Mesenchymal stem cell (in vitro differentiated cells and primary cell): Measurements from ENCODE around the gene ZNF747.

Experiments used
- DNase-seq: peaks from one replicate; pipeline ENCODE4 v3.0.0-alpha.2; 2013
- H2AFZ ChIP-seq: one replicate; pipeline ENCODE4 v1.6.1; 2013; ENCODE audit warnings: low read depth, mild to moderate bottlenecking, control low read depth, inconsistent platforms, low read length, moderate library complexity
- H2AK5ac ChIP-seq: 2 replicates; pipeline ENCODE4 v1.6.1; 2013; ENCODE audit warnings: low read length, moderate library complexity, mild to moderate bottlenecking, inconsistent platforms; ENCODE audit not compliant: severe bottlenecking
- H2BK120ac ChIP-seq: one replicate; pipeline ENCODE4 v1.6.1; 2013; ENCODE audit warnings: low read depth, mild to moderate bottlenecking, inconsistent platforms, low read length, moderate library complexity
- H2BK12ac ChIP-seq, 2 experiments: one replicate each; pipeline ENCODE4 v1.6.1; 2013; ENCODE audit warnings: inconsistent platforms in 2 of 2, low read length in 2 of 2, mild to moderate bottlenecking in 2 of 2, moderate library complexity in 2 of 2, control low read depth in 1 of 2
- H2BK15ac ChIP-seq: one replicate; pipeline ENCODE4 v1.6.1; 2013; ENCODE audit warnings: mild to moderate bottlenecking, low read depth, inconsistent platforms; ENCODE audit not compliant: poor library complexity, severe bottlenecking
- H2BK5ac ChIP-seq: 2 replicates; pipeline ENCODE4 v1.6.1; 2013; ENCODE audit warnings: low read depth, mild to moderate bottlenecking, low read length, control low read depth, inconsistent platforms; ENCODE audit not compliant: poor library complexity, severe bottlenecking
- H3K14ac ChIP-seq, 2 experiments: one replicate each; pipeline ENCODE4 v1.6.1; 2013; ENCODE audit warnings: inconsistent platforms in 2 of 2, low read length in 2 of 2, control low read depth in 1 of 2, mild to moderate bottlenecking in 1 of 2, moderate library complexity in 1 of 2
- H3K18ac ChIP-seq, 2 experiments: one replicate each; pipeline ENCODE4 v1.6.1; 2013; ENCODE audit warnings: inconsistent platforms in 2 of 2, low read length in 2 of 2, control low read depth in 1 of 2, low read depth in 1 of 2, mild to moderate bottlenecking in 1 of 2
- H3K23ac ChIP-seq, 2 experiments: one replicate each; pipeline ENCODE4 v1.6.1; 2013; ENCODE audit warnings: inconsistent platforms in 2 of 2, low read length in 2 of 2, mild to moderate bottlenecking in 2 of 2, moderate library complexity in 2 of 2, control low read depth in 1 of 2
- H3K27ac ChIP-seq: 2 replicates; pipeline ENCODE4 v1.5.1; 2013; ENCODE audit warnings: mild to moderate bottlenecking, moderate library complexity, low read length, control low read depth, inconsistent platforms; ENCODE audit not compliant: poor library complexity, severe bottlenecking
- H3K27me3 ChIP-seq, 2 experiments: 2 replicates each; pipeline versions ENCODE4 v1.6.1 to v1.7.0; 2013; ENCODE audit warnings: low read length in 2 of 2, mild to moderate bottlenecking in 2 of 2, moderate library complexity in 2 of 2, control low read depth in 1 of 2, inconsistent platforms in 1 of 2; ENCODE audit not compliant: control insufficient read depth in 1 of 2, insufficient read depth in 1 of 2
- H3K36me3 ChIP-seq, 2 experiments: 2 replicates each; pipeline versions ENCODE4 v1.6.1 to v1.7.0; 2013; ENCODE audit warnings: low read length in 2 of 2, control low read depth in 1 of 2, inconsistent platforms in 1 of 2, low read depth in 1 of 2, mild to moderate bottlenecking in 1 of 2; ENCODE audit not compliant: insufficient read depth in 2 of 2, control insufficient read depth in 1 of 2
- H3K4ac ChIP-seq, 2 experiments: one replicate each; pipeline ENCODE4 v1.6.1; 2013; ENCODE audit warnings: inconsistent platforms in 2 of 2, low read length in 2 of 2, mild to moderate bottlenecking in 2 of 2, moderate library complexity in 2 of 2, control low read depth in 1 of 2, low read depth in 1 of 2
- H3K4me1 ChIP-seq: 2 replicates; pipeline ENCODE4 v1.6.1; 2013; ENCODE audit warnings: low read depth, low read length, control low read depth; ENCODE audit not compliant: control insufficient read depth, insufficient read depth
- H3K4me2 ChIP-seq: 2 replicates; pipeline ENCODE4 v1.6.1; 2013; ENCODE audit warnings: low read length, mild to moderate bottlenecking, inconsistent platforms; ENCODE audit not compliant: poor library complexity, severe bottlenecking
- H3K4me3 ChIP-seq, 2 experiments: 2 replicates each; pipeline versions ENCODE4 v1.5.1 to v1.7.0; 2013; ENCODE audit warnings: low read length in 2 of 2, mild to moderate bottlenecking in 2 of 2, control low read depth in 1 of 2, low read depth in 1 of 2; ENCODE audit not compliant: insufficient read depth in 1 of 2
- H3K79me1 ChIP-seq: replicated peaks from 2 replicates; pipeline ENCODE4 v1.6.1; 2013; ENCODE audit warnings: mild to moderate bottlenecking, control low read depth, low read length, inconsistent platforms; ENCODE audit not compliant: poor library complexity, severe bottlenecking
- H3K9ac ChIP-seq: 2 replicates; pipeline ENCODE4 v1.7.0; 2013; ENCODE audit warnings: mild to moderate bottlenecking, low read length, moderate library complexity
- H3K9me3 ChIP-seq: 2 replicates; pipeline ENCODE4 v1.7.0; 2013; ENCODE audit warnings: mild to moderate bottlenecking, low read length; ENCODE audit not compliant: control insufficient read depth
- H4K8ac ChIP-seq: one replicate; pipeline ENCODE4 v1.6.1; 2013; ENCODE audit warnings: inconsistent platforms, mild to moderate bottlenecking, low read length, moderate library complexity
- H4K91ac ChIP-seq: one replicate; pipeline ENCODE4 v1.6.1; 2013; ENCODE audit warnings: mild to moderate bottlenecking, low read length, inconsistent platforms
- WGBS: methylation state at CpG from one replicate; pipeline ENCODE4 v1.1.7; 2013; ENCODE audit warnings: mixed read lengths; 5-methylcytosine and 5-hydroxymethylcytosine counted together

ZNF747 gene

DNA sequence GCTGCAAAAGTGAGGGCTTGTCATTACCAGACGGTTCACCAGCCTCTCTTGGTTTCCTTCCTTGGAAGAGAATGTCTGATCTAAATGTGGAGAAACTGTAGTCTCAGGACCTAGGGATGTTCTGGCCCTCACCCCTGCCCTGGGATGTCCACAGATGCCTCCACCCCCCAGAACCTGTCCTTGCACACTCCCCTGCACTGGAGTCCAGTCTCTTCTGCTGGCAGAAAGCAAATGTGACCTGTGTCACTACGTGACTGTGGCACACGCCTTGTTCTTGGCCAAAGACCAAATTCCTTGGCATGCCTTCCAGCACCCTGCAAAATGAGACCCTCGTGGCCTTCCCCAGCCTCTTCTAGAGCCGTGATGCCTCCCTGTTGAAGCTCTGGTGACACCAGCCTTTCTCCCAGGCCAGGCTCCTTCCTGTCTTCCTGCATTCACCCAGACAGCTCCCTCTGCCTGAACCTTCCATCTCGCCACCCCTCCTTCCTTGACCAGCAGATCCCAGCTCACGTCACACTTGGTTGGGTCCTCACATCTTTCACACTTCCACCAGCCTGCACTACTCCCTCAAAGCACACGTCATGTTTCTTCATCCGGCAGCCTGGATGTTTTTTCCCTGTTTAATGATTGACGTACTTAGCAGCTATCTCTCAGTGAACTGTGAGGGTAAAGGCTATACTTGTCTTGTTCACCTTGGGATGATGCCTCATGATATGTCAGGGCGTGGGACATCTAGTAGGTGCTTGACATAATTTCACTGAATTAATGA is 12.6 kb downstream of the ZNF747 start:
- H3K9me3 ChIP-seq = no peaks in the 10 kb centered on the region
- peaks cover 23% of the 10 kb centered on the region for H3K4me1 ChIP-seq
- H3K27me3 ChIP-seq = peaks cover 0 to 21% of the 10 kb centered on the region in 2 experiments
- H3K4me2 ChIP-seq = no peak overlapping the region
- H3K36me3 ChIP-seq = peaks cover 8 to 14% of the 10 kb centered on the region in 2 experiments
- no peak overlapping the region for H2BK120ac ChIP-seq
- DNase-seq = no peak
- no peak overlapping the region for H3K4me3 ChIP-seq
- no peak overlapping the region for H2BK12ac ChIP-seq
- H3K27ac ChIP-seq = no peak overlapping the region
- no peak overlapping the region for H4K8ac ChIP-seq
- H2BK15ac ChIP-seq = no peak overlapping the region
- H2BK5ac ChIP-seq = no peak overlapping the region
- H2AK5ac ChIP-seq = no peak overlapping the region
- H2AFZ ChIP-seq = no peak overlapping the region
- H3K4ac ChIP-seq = no peak overlapping the region
- no peak overlapping the region for H3K18ac ChIP-seq
- 79% methylated on average over 11 of the region's 11 CpGs for WGBS
- no peak overlapping the region for H3K9ac ChIP-seq
- H3K14ac ChIP-seq = no peak overlapping the region
- H4K91ac ChIP-seq = no peak overlapping the region
- no peak overlapping the region for H3K23ac ChIP-seq
- peaks cover 10% of the 10 kb centered on the region for H3K79me1 ChIP-seq

DNA sequence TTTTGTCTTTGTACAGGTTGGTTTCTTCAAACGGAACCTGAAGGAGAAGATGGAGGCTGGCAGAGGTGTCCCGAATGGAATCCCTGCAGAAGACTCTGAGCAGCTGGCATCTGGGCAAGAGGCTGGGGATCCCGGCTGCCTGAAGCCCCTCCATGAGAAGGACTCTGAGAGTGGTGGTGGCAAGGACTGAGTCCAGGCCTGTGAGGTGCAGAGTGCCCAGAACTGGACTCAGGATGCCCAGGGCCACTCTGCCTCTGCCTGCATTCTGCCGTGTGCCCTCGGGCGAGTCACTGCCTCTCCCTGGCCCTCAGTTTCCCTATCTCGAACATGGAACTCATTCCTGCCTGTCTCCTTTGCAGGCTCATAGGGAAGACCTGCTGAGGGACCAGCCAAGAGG is 13.2 kb downstream of the ZNF747 start:
- Histone ChIP-seq H3K14ac (no peak overlapping the region), H3K27me3 (peaks cover 0 to 27% of the 10 kb centered on the region in 2 experiments), H3K9me3 (no peaks in the 10 kb centered on the region), H3K27ac (no peak overlapping the region), H4K8ac (no peak overlapping the region), H2BK12ac (no peak overlapping the region), H2AK5ac (no peak overlapping the region), H3K4me2 (no peak overlapping the region), H4K91ac (no peak overlapping the region), H3K4me3 (no peak overlapping the region), H3K18ac (no peak overlapping the region), H3K36me3 (peaks cover 8 to 14% of the 10 kb centered on the region in 2 experiments), H3K79me1 (peaks cover 10% of the 10 kb centered on the region), H3K23ac (no peak overlapping the region), H2BK5ac (no peak overlapping the region), H3K9ac (no peak overlapping the region), H2AFZ (no peak overlapping the region), H2BK120ac (no peak overlapping the region), H2BK15ac (no peak overlapping the region), H3K4me1 (peaks cover 25% of the 10 kb centered on the region), H3K4ac (no peak overlapping the region)
- no peak for DNase-seq
- WGBS = 95% methylated on average over 7 of the region's 7 CpGs

- H2BK12ac ChIP-seq = no peak overlapping the region
- no peak overlapping the region for H2AK5ac ChIP-seq
- no peak overlapping the region for H3K14ac ChIP-seq
- H3K4me1 ChIP-seq = peaks cover 17% of the 10 kb centered on the region
- H4K91ac ChIP-seq = no peak overlapping the region
- no peak overlapping the region for H2BK120ac ChIP-seq
- WGBS = 96% methylated on average over 20 of the region's 20 CpGs
- no peak overlapping the region for H2BK15ac ChIP-seq
- H3K27me3 ChIP-seq = peaks cover 0 to 32% of the 10 kb centered on the region in 2 experiments
- H3K9ac ChIP-seq = no peak overlapping the region
- no peak overlapping the region for H2BK5ac ChIP-seq
- H3K27ac ChIP-seq = no peak overlapping the region
- no peak overlapping the region for H2AFZ ChIP-seq
- H3K79me1 ChIP-seq = peaks cover 2% of the 10 kb centered on the region
- H3K4ac ChIP-seq = no peak overlapping the region
- no peaks in the 10 kb centered on the region for H3K9me3 ChIP-seq
- H3K18ac ChIP-seq = no peak overlapping the region
- peaks cover under 1 to 4% of the 10 kb centered on the region in 2 experiments for H3K36me3 ChIP-seq
- H4K8ac ChIP-seq = no peak overlapping the region
- no peak overlapping the region for H3K4me3 ChIP-seq
- DNase-seq = no peak
- H3K23ac ChIP-seq = no peak overlapping the region
- H3K4me2 ChIP-seq = no peak overlapping the region
These were observed 15.3 kb downstream of the ZNF747 start for GRCh38 chr16:30519120-30520049.

DNA sequence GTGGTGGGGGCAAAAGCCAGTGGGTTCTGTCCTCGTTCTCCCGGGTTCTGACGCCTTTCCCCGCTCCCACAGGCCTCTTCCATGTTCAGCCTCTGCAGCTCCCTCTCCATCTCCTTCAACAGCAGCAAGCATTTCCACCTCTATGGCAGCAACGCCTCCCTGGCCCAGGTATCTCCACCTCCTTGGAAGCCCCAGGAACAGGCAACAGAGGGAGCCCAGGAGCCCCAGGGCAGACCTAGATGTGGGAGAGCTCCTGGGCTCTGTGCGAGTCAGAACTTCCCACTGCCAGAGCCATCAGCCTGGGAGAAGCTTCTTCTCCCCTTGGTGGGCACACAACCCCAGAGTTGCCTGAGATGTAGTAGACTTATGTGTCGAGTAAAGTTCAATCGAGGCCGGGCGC is 16.1 kb downstream of the ZNF747 start:
- no peak overlapping the region for H3K23ac ChIP-seq
- H2AK5ac ChIP-seq = no peak overlapping the region
- no peak overlapping the region for H3K4ac ChIP-seq
- H3K4me3 ChIP-seq = no peak overlapping the region
- H3K9ac ChIP-seq = no peak overlapping the region
- peaks cover 11% of the 10 kb centered on the region for H3K4me1 ChIP-seq
- no peak overlapping the region for H3K4me2 ChIP-seq
- H3K9me3 ChIP-seq = no peaks in the 10 kb centered on the region
- no peak overlapping the region for H2BK5ac ChIP-seq
- no peak overlapping the region for H3K18ac ChIP-seq
- no peak overlapping the region for H2AFZ ChIP-seq
- no peak overlapping the region for H2BK15ac ChIP-seq
- H4K91ac ChIP-seq = no peak overlapping the region
- DNase-seq = no peak
- no peak overlapping the region for H2BK12ac ChIP-seq
- no peak overlapping the region for H3K14ac ChIP-seq
- H3K79me1 ChIP-seq = no peaks in the 10 kb centered on the region
- no peak overlapping the region for H4K8ac ChIP-seq
- H2BK120ac ChIP-seq = no peak overlapping the region
- no peak overlapping the region for H3K27ac ChIP-seq
- no peaks in the 10 kb centered on the region for H3K36me3 ChIP-seq
- 95% methylated on average over 10 of the region's 10 CpGs for WGBS
- peaks cover 0 to 32% of the 10 kb centered on the region in 2 experiments for H3K27me3 ChIP-seq
